HEK293T (cell line): ENCODE measurements around the gene SLC25A47.

Experiments used
- FOXM1 ChIP-seq: fragments of 450-650 bp; IDR thresholded peaks from 2 replicates; pipeline ENCODE4 v1.6.1; 2017; ENCODE audit warnings: mild to moderate bottlenecking, borderline replicate concordance
- SP1 ChIP-seq: fragments of 450-650 bp; IDR thresholded peaks from 2 replicates; pipeline ENCODE4 v1.6.1; 2017

DNA sequence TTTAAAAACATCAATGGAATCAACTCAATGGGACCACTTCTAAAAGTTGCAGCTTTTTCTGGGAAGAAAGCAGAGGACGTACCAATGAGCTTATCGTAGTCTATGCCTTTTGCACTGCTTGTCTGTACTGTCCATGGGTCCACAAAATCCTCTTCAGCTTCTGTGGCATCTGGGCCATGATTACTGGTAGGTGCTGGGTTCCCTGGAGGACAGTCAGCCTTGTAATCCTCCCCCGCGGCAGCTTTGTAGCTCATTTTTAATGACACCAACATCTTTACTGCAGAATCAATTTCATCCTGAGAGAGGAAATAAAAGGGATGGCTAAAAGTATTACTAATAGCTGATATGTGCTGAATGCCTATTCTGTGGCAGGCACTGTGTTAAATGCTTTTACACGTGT, 38.5 kb downstream of the SLC25A47 start:
- TF ChIP-seq SP1 (no peak), FOXM1 (no peak)
